K562 (cell line): ENCODE measurements around the gene LRP6. TPM values are rescaled to one million over a fixed set of nuclear protein-coding genes. Genes with fewer than 3 reads are reported as not detected.

ENCODE experiments used
- ATAC-seq: fragments of 200-7000 bp; cut with Tn5 transposase; 3 replicates; pipeline ENCODE4 v1.9.1; 2020; ENCODE audit warnings: moderate library complexity
- BruUV-seq: library from RNA; stranded (reverse); fragments of 400-500 nt; replicated peaks from 2 replicates; lab custom pipeline; 2021; lab: Mats Ljungman, UMichigan
- CTCF ChIA-PET: fragments of 300-600 bp; formaldehyde crosslinking; extraction: SDS; loops from one replicate; lab custom pipeline; 2021; ENCODE audit warnings: low intra/inter-chr PET ratio; lab: Yijun Ruan, JAX
- POLR2A ChIA-PET: fragments of 300-600, 350-650 bp; sonication (Branson Sonifier 250); formaldehyde crosslinking; extraction: SDS; loops from one replicate; lab custom pipeline; 2021; ENCODE audit warnings: antibody characterized with exemption, inconsistent platforms; lab: Yijun Ruan, JAX
- DNase-seq, 4 experiments: peaks; one replicate each; pipeline versions ENCODE4 v3.0.0 to v3.0.0-alpha.2; 2011 to 2018; ENCODE audit warnings: low spot score in 3 of 4, mixed read lengths in 3 of 4; ENCODE audit errors: extremely low read depth in 1 of 4
- FAIRE-seq: peaks from 2 replicates; lab custom pipeline; 2011; peaks lifted over from hg19 to GRCh38; lab: Jason Lieb, UNC
- H2AFZ ChIP-seq: 2 replicates; pipeline ENCODE4 v1.6.0; 2011; ENCODE audit warnings: low read depth, low read length, control low read depth, inconsistent platforms
- H3K27ac ChIP-seq: fragments of 200-600 bp; 3 replicates; pipeline ENCODE4 v1.8.0; 2011; ENCODE audit warnings: low read depth, mild to moderate bottlenecking, control low read depth, inconsistent platforms, low read length, moderate library complexity, mixed read lengths; ENCODE audit errors: extremely low read depth
- H3K27me3 ChIP-seq, 2 experiments: fragments of 300-600 bp in 1 of 2; 2 replicates in 1 of 2; 3 replicates in 1 of 2; pipeline versions ENCODE4 v1.6.0 to v1.8.0; 2011; ENCODE audit warnings: inconsistent platforms in 2 of 2, low read length in 2 of 2, mild to moderate bottlenecking in 1 of 2, mixed read lengths in 1 of 2, moderate library complexity in 1 of 2; ENCODE audit not compliant: control insufficient read depth in 2 of 2, insufficient read depth in 2 of 2
- H3K36me3 ChIP-seq: fragments of 300-600 bp; 3 replicates; pipeline ENCODE4 v1.8.0; 2011; ENCODE audit warnings: mild to moderate bottlenecking, low read length, inconsistent platforms; ENCODE audit not compliant: control insufficient read depth, insufficient read depth
- H3K4me1 ChIP-seq, 2 experiments: fragments of 200-600 bp in 1 of 2; replicated peaks in 1 of 2; 2 replicates in 1 of 2; 3 replicates in 1 of 2; pipeline versions ENCODE4 v1.5.1 to v1.8.0; 2011; ENCODE audit warnings: inconsistent platforms in 2 of 2, low read length in 2 of 2, mild to moderate bottlenecking in 1 of 2, mixed read lengths in 1 of 2, moderate library complexity in 1 of 2; ENCODE audit not compliant: control insufficient read depth in 2 of 2, insufficient read depth in 2 of 2
- H3K4me2 ChIP-seq: 2 replicates; pipeline ENCODE4 v1.6.1; 2011; ENCODE audit warnings: low read length, control low read depth, inconsistent platforms, mixed read lengths; ENCODE audit not compliant: insufficient read depth
- H3K4me3 ChIP-seq: fragments of 200-600 bp; sonication (generic), shearing (Covaris generic); 2 replicates; pipeline ENCODE4 v1.5.1; 2016; ENCODE audit warnings: control low read depth, inconsistent platforms
- H3K79me2 ChIP-seq: fragments of 200-600 bp; 3 replicates; pipeline ENCODE4 v1.8.0; 2011; ENCODE audit warnings: low read length, inconsistent platforms; ENCODE audit not compliant: control insufficient read depth, insufficient read depth
- H3K9ac ChIP-seq, 2 experiments: 2 replicates each; pipeline versions ENCODE4 v1.6.0 to v1.6.1; 2011; ENCODE audit warnings: low read depth in 2 of 2, low read length in 2 of 2, control low read depth in 1 of 2, inconsistent platforms in 1 of 2, mild to moderate bottlenecking in 1 of 2, mixed read lengths in 1 of 2; ENCODE audit not compliant: insufficient read depth in 1 of 2
- H3K9me1 ChIP-seq: one replicate; pipeline ENCODE4 v1.6.0; 2011; ENCODE audit warnings: inconsistent platforms, mild to moderate bottlenecking, low read length, moderate library complexity; ENCODE audit not compliant: control insufficient read depth, insufficient read depth
- H3K9me3 ChIP-seq: replicated peaks from 2 replicates; pipeline ENCODE4 v1.5.1; 2011; ENCODE audit warnings: low read depth, low read length, inconsistent platforms; ENCODE audit not compliant: control insufficient read depth, insufficient read depth
- H4K20me1 ChIP-seq: replicated peaks from 2 replicates; pipeline ENCODE4 v1.6.1; 2011; ENCODE audit warnings: low read length, inconsistent platforms, mixed read lengths; ENCODE audit not compliant: control insufficient read depth, insufficient read depth
- BRF1 ChIP-seq: IDR thresholded peaks from 3 replicates; pipeline ENCODE4 v1.6.1; 2011; ENCODE audit warnings: borderline replicate concordance, mild to moderate bottlenecking; ENCODE audit not compliant: insufficient read length; ENCODE audit errors: extremely low read depth
- BRF2 ChIP-seq: IDR thresholded peaks from 3 replicates; pipeline ENCODE4 v1.6.1; 2011; ENCODE audit warnings: borderline replicate concordance, mild to moderate bottlenecking; ENCODE audit not compliant: insufficient read length, insufficient read depth
- CHCHD3 ChIP-seq: fragments of 250-450 bp; sonication (Bioruptor Pico); IDR thresholded peaks from 2 replicates; pipeline ENCODE4 v2.1.2; 2022; ENCODE audit warnings: mild to moderate bottlenecking
- HNRNPK ChIP-seq: fragments of 200-400 bp; formaldehyde crosslinking; IDR thresholded peaks from one replicate; pipeline ENCODE4 v1.6.1; 2018; ENCODE audit warnings: mild to moderate bottlenecking, low read depth, low read length; ENCODE audit not compliant: poor library complexity, severe bottlenecking
- ILF3 ChIP-seq: fragments of 450-650 bp; IDR thresholded peaks from 2 replicates; pipeline ENCODE4 v1.6.1; 2018; ENCODE audit warnings: antibody characterized with exemption, mild to moderate bottlenecking, moderate library complexity, borderline replicate concordance
- MTA1 ChIP-seq: fragments of 450-650 bp; IDR thresholded peaks from 2 replicates; pipeline ENCODE4 v1.6.1; 2017; ENCODE audit warnings: borderline replicate concordance
- NR4A1 ChIP-seq, 2 experiments: fragments of 250-450 bp in 1 of 2; fragments of 450-650 bp in 1 of 2; sonication (Bioruptor Pico) in 1 of 2; IDR thresholded peaks; 2 replicates each; pipeline versions ENCODE4 v1.4.0 to v1.6.1; 2016 to 2020; ENCODE audit warnings: mild to moderate bottlenecking in 2 of 2, missing compliant biosample characterization in 1 of 2, missing genetic modification characterization in 1 of 2, moderate library complexity in 1 of 2
- TCF15 ChIP-seq: fragments of 250-450 bp; sonication (Bioruptor Pico); IDR thresholded peaks from 2 replicates; pipeline ENCODE4 v1.8.0; 2022; ENCODE audit warnings: moderate library complexity, mild to moderate bottlenecking, inconsistent platforms
- TCF7 ChIP-seq: sonication (generic); IDR thresholded peaks from 2 replicates; pipeline ENCODE4 v1.6.1; 2016; ENCODE audit warnings: antibody characterized with exemption, borderline replicate concordance
- USF1 ChIP-seq: sonication (generic); formaldehyde crosslinking; IDR thresholded peaks from 2 replicates; pipeline ENCODE4 v1.9.0; 2022; ENCODE audit warnings: mild to moderate bottlenecking, missing genetic modification reagents
- ZBTB12 ChIP-seq: fragments of 250-450 bp; sonication (Bioruptor Pico); IDR thresholded peaks from 2 replicates; pipeline ENCODE4 v1.4.0; 2020
- ZNF212 ChIP-seq: fragments of 450-650 bp; formaldehyde crosslinking; IDR thresholded peaks from 2 replicates; pipeline ENCODE4 v1.4.0; 2020; ENCODE audit warnings: mild to moderate bottlenecking
- WGBS: fragments of 100-300 bp; shearing (Covaris generic); methylation state at CpG from one replicate; pipeline ENCODE4 v1.1.6; 2016; ENCODE audit warnings: low coverage, mixed read lengths; ENCODE audit not compliant: insufficient coverage; ENCODE audit errors: missing lambda C conversion rate; 5-methylcytosine and 5-hydroxymethylcytosine counted together
- in situ Hi-C: fragments of 300-500 bp; cut with MboI; formaldehyde crosslinking; loops from 4 replicates; pipeline ENCODE4 v1.15.0; 2018; ENCODE audit warnings: inconsistent platforms, mixed read lengths
- intact Hi-C: fragments of 100-400 bp; cut with micrococcal nuclease; formaldehyde crosslinking; loops from 2 replicates; pipeline ENCODE4 v1.14.2; 2022
- polyA plus RNA-seq, 8 experiments: library from polyadenylated mRNA; depleted of rRNA in 4 of 8; stranded (reverse) in 5 of 8; unstranded in 3 of 8; fragments of >200 nt; fragmentation: Nextera tagmentation in 2 of 8; fragmentation: Illumina TruSeq in 1 of 8; extraction: Ambion mirVana in 2 of 8; extraction: Trizol in 1 of 8; gene quantifications; 2 replicates each; pipeline versions ENCODE4 v1.2.1 to v1.2.3, GENCODE V29; 2011 to 2014; ENCODE audit warnings: inconsistent platforms in 1 of 8, missing spikeins in 1 of 8
- total RNA-seq, 7 experiments: library from RNA; depleted of rRNA in 6 of 7; stranded (reverse); fragments of >200 nt in 6 of 7; fragmentation: Illumina TruSeq in 2 of 7; extraction: Trizol in 2 of 7; gene quantifications; 2 replicates each; pipeline versions ENCODE4 v1.2.1 to v1.2.3, GENCODE V29; 2011 to 2021; ENCODE audit warnings: low replicate concordance in 1 of 7

LRP6 gene
- total and polyA plus RNA-seq, 9 of the 15 experiments (the other 6 are each of a cell fraction or from before 2014, with no cell fraction given): 3.0 to 17.0 (median 10.8) TPM

- TF ChIP-seq ILF3: no peak
- no peak for TF ChIP-seq HNRNPK
- Histone ChIP-seq H3K9me1 (no peaks in the 10 kb centered on the region), H4K20me1 (no peaks in the 10 kb centered on the region), H3K4me3 (no peak overlapping the region), H3K79me2 (no peaks in the 10 kb centered on the region), H3K4me1 (no peaks in the 10 kb centered on the region), H3K27ac (no peak overlapping the region), H3K27me3 (no peaks in the 10 kb centered on the region), H3K36me3 (peaks cover 29% of the 10 kb centered on the region), H3K9me3 (no peaks in the 10 kb centered on the region), H2AFZ (no peak overlapping the region), H3K9ac (no peak overlapping the region), H3K4me2 (no peak overlapping the region)
- in situ Hi-C loops (no loop called here), intact Hi-C loops (no loop called here)
- ChIA-PET CTCF (no interaction called here), POLR2A (interaction anchor here (0.8 kb wide), 1 partner anchor 13 kb away, joined by 3 read pairs; no protein-coding TSS in a partner anchor)
- ATAC-seq: no peak
- FAIRE-seq: no peak
- BruUV-seq: no TSS peak
- DNase-seq: no peak
- WGBS: 91% methylated on average over 3 of the region's 3 CpGs
These were observed 113.2 kb downstream of the LRP6 start for GRCh38 chr12:12153596-12153995.

GRCh38 chr12:12147111-12147510 is 119.7 kb downstream of the LRP6 start:
- H3K9me1 ChIP-seq: no peaks in the 10 kb centered on the region
- no peaks in the 10 kb centered on the region for H3K27me3 ChIP-seq
- no peak overlapping the region for H3K4me2 ChIP-seq
- H2AFZ ChIP-seq: no peak overlapping the region
- no peaks in the 10 kb centered on the region for H3K79me2 ChIP-seq
- no peak overlapping the region for H3K4me3 ChIP-seq
- WGBS: 92% methylated on average over 5 of the region's 6 CpGs
- no peak for ATAC-seq
- DNase-seq: no peak
- ChIA-PET CTCF (no interaction called here), POLR2A (no interaction called here)
- H3K4me1 ChIP-seq: no peaks in the 10 kb centered on the region
- no peak overlapping the region for H3K9ac ChIP-seq
- no peaks in the 10 kb centered on the region for H4K20me1 ChIP-seq
- H3K9me3 ChIP-seq: no peaks in the 10 kb centered on the region
- in situ Hi-C loops (no loop called here), intact Hi-C loops (no loop called here)
- no TSS peak for BruUV-seq
- peaks cover 33% of the 10 kb centered on the region; the same call in 2 of the 3 replicates for H3K36me3 ChIP-seq
- no peak for FAIRE-seq
- H3K27ac ChIP-seq: no peak overlapping the region
- TF ChIP-seq MTA1: no peak
- TF ChIP-seq TCF7: no peak
- no peak for TF ChIP-seq ZBTB12 (CRISPR knock-in tag)
- no peak for TF ChIP-seq CHCHD3 (CRISPR knock-in tag)
- TF ChIP-seq USF1 (CRISPR knock-in tag): no peak
- no peak for TF ChIP-seq NR4A1 (CRISPR knock-in tag; IDR thresholded peaks at IDR 0.05)
- TF ChIP-seq NR4A1 (tag; IDR thresholded peaks at IDR 0.05): no peak
- TF ChIP-seq TCF15 (CRISPR knock-in tag): no peak
- TF ChIP-seq BRF1: no peak
- no peak for TF ChIP-seq ZNF212
- no peak for TF ChIP-seq BRF2
